HepG2 (cell line): ENCODE results near the gene DTNA. TPM values are rescaled to one million over a fixed set of nuclear protein-coding genes. Genes with fewer than 3 reads are reported as not detected.
A peak's percentile ranks its signal among the peaks of the same experiment; 100 is the strongest.

Source experiments
- ATAC-seq: fragments of 200-7000 bp; cut with Tn5 transposase; 3 replicates; pipeline ENCODE4 v1.9.1; 2020; ENCODE audit warnings: mild to moderate bottlenecking, moderate library complexity
- BruUV-seq: library from RNA; stranded (reverse); fragments of 400-500 nt; replicated peaks from 2 replicates; lab custom pipeline; 2021; lab: Mats Ljungman, UMichigan
- CTCF ChIA-PET: fragments of 300-600 bp; formaldehyde crosslinking; extraction: SDS; loops from one replicate; lab custom pipeline; 2021; ENCODE audit warnings: low total read pairs, inconsistent platforms, low intra/inter-chr PET ratio; lab: Yijun Ruan, JAX
- POLR2A ChIA-PET: fragments of 350-600 bp; sonication (Branson Sonifier 250); formaldehyde crosslinking; loops from one replicate; lab custom pipeline; 2020; ENCODE audit warnings: antibody characterized with exemption, inconsistent platforms; lab: Yijun Ruan, JAX
- DNase-seq: peaks from one replicate; pipeline ENCODE4 v3.0.0-alpha.2; 2015; ENCODE audit warnings: low spot score
- FAIRE-seq: peaks from 3 replicates; lab custom pipeline; 2011; peaks lifted over from hg19 to GRCh38; lab: Jason Lieb, UNC
- H2AFZ ChIP-seq: one replicate; pipeline ENCODE4 v1.6.1; 2011; ENCODE audit warnings: low read length, inconsistent platforms
- H3K27ac ChIP-seq: fragments of 300-600 bp; 3 replicates; pipeline ENCODE4 v1.8.0; 2011; ENCODE audit warnings: mixed run types, mild to moderate bottlenecking, mixed read lengths, low read length, inconsistent platforms; ENCODE audit not compliant: insufficient read depth; ENCODE audit errors: extremely low read length
- H3K27me3 ChIP-seq, 2 experiments: fragments of 200-600 bp in 1 of 2; 2 replicates in 1 of 2; 3 replicates in 1 of 2; pipeline versions ENCODE4 v1.6.0 to v1.8.0; 2011; ENCODE audit warnings: low read length in 2 of 2, mild to moderate bottlenecking in 2 of 2, moderate library complexity in 2 of 2, inconsistent platforms in 1 of 2; ENCODE audit not compliant: insufficient read depth in 2 of 2, control insufficient read depth in 1 of 2
- H3K36me3 ChIP-seq, 2 experiments: fragments of 200-600 bp in 1 of 2; replicated peaks in 1 of 2; 2 replicates in 1 of 2; 3 replicates in 1 of 2; pipeline versions ENCODE4 v1.5.1 to v1.8.0; 2011; ENCODE audit warnings: low read length in 2 of 2, inconsistent platforms in 1 of 2; ENCODE audit not compliant: insufficient read depth in 2 of 2, control insufficient read depth in 1 of 2
- H3K4me1 ChIP-seq: 2 replicates; pipeline ENCODE4 v1.5.1; 2012; ENCODE audit warnings: low read length, inconsistent platforms; ENCODE audit not compliant: insufficient read depth
- H3K4me2 ChIP-seq: 2 replicates; pipeline ENCODE4 v1.6.0; 2011; ENCODE audit warnings: low read depth, low read length, inconsistent platforms
- H3K4me3 ChIP-seq, 3 experiments: fragments of 200-600 bp in 1 of 3; sonication (generic), shearing (Covaris generic) in 1 of 3; replicated peaks in 1 of 3; 2 replicates each; pipeline ENCODE4 v1.5.1; 2011 to 2016; ENCODE audit warnings: low read length in 3 of 3, inconsistent platforms in 2 of 3, low read depth in 2 of 3, mild to moderate bottlenecking in 2 of 3, control low read depth in 1 of 3, mixed read lengths in 1 of 3; ENCODE audit not compliant: insufficient read depth in 1 of 3
- H3K79me2 ChIP-seq: one replicate; pipeline ENCODE4 v1.6.1; 2011; ENCODE audit warnings: low read length, inconsistent platforms; ENCODE audit not compliant: insufficient read depth
- H3K9ac ChIP-seq: 2 replicates; pipeline ENCODE4 v1.6.0; 2011; ENCODE audit warnings: mild to moderate bottlenecking, low read depth, low read length, inconsistent platforms; ENCODE audit not compliant: insufficient read depth
- H3K9me3 ChIP-seq: 2 replicates; pipeline ENCODE4 v1.5.1; 2012; ENCODE audit warnings: mild to moderate bottlenecking, low read length
- H4K20me1 ChIP-seq: 2 replicates; pipeline ENCODE4 v1.6.0; 2011; ENCODE audit warnings: inconsistent platforms, mild to moderate bottlenecking, low read length, moderate library complexity; ENCODE audit not compliant: insufficient read depth
- BCL6 ChIP-seq: IDR thresholded peaks from 2 replicates; pipeline ENCODE4 v1.6.1; 2016; ENCODE audit warnings: missing genetic modification reagents, missing compliant biosample characterization
- GPN1 ChIP-seq: sonication (generic); formaldehyde crosslinking; IDR thresholded peaks from 2 replicates; pipeline ENCODE4 v1.5.1; 2020; ENCODE audit warnings: missing genetic modification reagents, borderline replicate concordance
- HDAC1 ChIP-seq: sonication (generic); formaldehyde crosslinking; IDR thresholded peaks from 2 replicates; pipeline ENCODE4 v1.5.1; 2020; ENCODE audit warnings: mild to moderate bottlenecking, missing genetic modification reagents
- HNRNPK ChIP-seq: fragments of 200-400 bp; formaldehyde crosslinking; IDR thresholded peaks from 2 replicates; pipeline ENCODE4 v1.6.1; 2018; ENCODE audit warnings: low read length, low read depth, moderate library complexity, mild to moderate bottlenecking; ENCODE audit not compliant: poor library complexity, severe bottlenecking
- POLR2G ChIP-seq: fragments of 200-400 bp; formaldehyde crosslinking; IDR thresholded peaks from 2 replicates; pipeline ENCODE4 v1.6.1; 2018; ENCODE audit warnings: mild to moderate bottlenecking, low read depth, low read length, moderate library complexity
- SMAD1 ChIP-seq: sonication (generic); formaldehyde crosslinking; IDR thresholded peaks from 2 replicates; pipeline ENCODE4 v1.4.0; 2020; ENCODE audit warnings: missing genetic modification reagents, low read depth, mild to moderate bottlenecking, borderline replicate concordance
- SP5 ChIP-seq: IDR thresholded peaks from 2 replicates; pipeline ENCODE4 v1.6.1; 2016; ENCODE audit warnings: low read depth, borderline replicate concordance
- ZNF224 ChIP-seq: sonication (generic); formaldehyde crosslinking; IDR thresholded peaks from 2 replicates; pipeline ENCODE4 v1.5.0; 2020; ENCODE audit warnings: mild to moderate bottlenecking, missing genetic modification reagents
- ZNF777 ChIP-seq: sonication (generic); formaldehyde crosslinking; IDR thresholded peaks from 2 replicates; pipeline ENCODE4 v1.4.0; 2020; ENCODE audit warnings: missing genetic modification reagents
- ZNF878 ChIP-seq: sonication (generic); formaldehyde crosslinking; IDR thresholded peaks from 2 replicates; pipeline ENCODE4 v1.8.1; 2023; ENCODE audit warnings: mild to moderate bottlenecking, missing genetic modification reagents, moderate library complexity
- WGBS: methylation state at CpG from one replicate; pipeline ENCODE4 v1.1.6; 2017; ENCODE audit warnings: low lambda C conversion rate; 5-methylcytosine and 5-hydroxymethylcytosine counted together
- in situ Hi-C: cut with HindIII; loops from 2 replicates; pipeline ENCODE4 v1.10.0; 2017; ENCODE audit warnings: low pct_unique_long_range_greater_than_20kb; ENCODE audit not compliant: extremely low pct_ligation_motif_present
- intact Hi-C: fragments of 100-400 bp; cut with micrococcal nuclease; formaldehyde crosslinking; loops from one replicate; pipeline ENCODE4 v1.10.0; 2022; ENCODE audit not compliant: unreplicated experiment
- polyA plus RNA-seq, 8 experiments: library from polyadenylated mRNA; depleted of rRNA in 3 of 8; stranded (reverse) in 7 of 8; unstranded in 1 of 8; fragments of >200 nt; fragmentation: Illumina TruSeq in 4 of 8; extraction: Trizol in 4 of 8; gene quantifications; 2 replicates each; pipeline versions ENCODE4 v1.2.1 to v1.2.3, GENCODE V29; 2011 to 2016; ENCODE audit warnings: low read depth in 4 of 8, missing spikeins in 1 of 8, mixed read lengths in 1 of 8; ENCODE audit not compliant: insufficient read depth in 1 of 8
- total RNA-seq, 5 experiments: library from RNA; depleted of rRNA; stranded (reverse); fragments of >200 nt; fragmentation: Illumina TruSeq; extraction: Trizol; gene quantifications; 2 replicates each; pipeline ENCODE4 v1.2.3, GENCODE V29; 2016; ENCODE audit warnings: low read depth in 1 of 5

Gene DTNA
- total and polyA plus RNA-seq, 2 of the 13 experiments (the other 11 are each of a cell fraction or from before 2014, with no cell fraction given), result 8.5 to 29.0 TPM

DNA sequence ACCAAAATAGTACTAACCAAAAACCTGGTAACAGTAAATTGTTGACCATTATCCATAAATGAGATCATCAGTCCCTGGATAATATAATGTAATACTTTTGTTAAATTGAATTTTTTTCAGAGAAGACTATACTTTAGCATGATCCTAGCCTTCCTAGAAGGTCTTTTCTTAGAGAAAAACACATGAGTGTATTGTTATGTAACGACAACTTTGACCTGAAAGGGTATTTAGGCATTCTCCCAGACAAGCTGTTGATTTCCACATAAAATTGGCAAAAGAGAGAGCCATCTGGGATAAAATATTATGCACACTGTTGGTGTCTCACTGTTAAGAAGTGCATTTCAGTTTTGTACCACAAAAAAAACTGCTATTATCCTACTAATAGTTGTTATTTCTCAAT is 211.1 kb downstream of the DTNA start:
- no peak overlapping the region for H3K4me3 ChIP-seq
- FAIRE-seq (no peak), DNase-seq (no peak), ATAC-seq (no peak)
- in situ Hi-C loops, result no loop called here
- TF ChIP-seq BCL6 (CRISPR knock-in tag) (0 out of 2 replicates have a peak, but pooled peaks have one; percentile 27), ZNF224 (no peak)
- no peak overlapping the region for H3K9ac ChIP-seq
- H4K20me1 ChIP-seq, result no peaks in the 10 kb centered on the region
- no peak overlapping the region for H2AFZ ChIP-seq
- H3K36me3 ChIP-seq, result no peaks in the 10 kb centered on the region; a peak in 1 of 5 replicates
- no peak overlapping the region for H3K27ac ChIP-seq
- peaks cover 66% of the 10 kb centered on the region for H3K4me1 ChIP-seq
- H3K27me3 ChIP-seq, result no peaks in the 10 kb centered on the region
- ChIA-PET POLR2A (no interaction called here), CTCF (no interaction called here)
- peaks cover 10% of the 10 kb centered on the region for H3K79me2 ChIP-seq
- BruUV-seq, result no TSS peak
- H3K4me2 ChIP-seq, result no peak overlapping the region
- WGBS, result 100% methylated on average over 1 of the region's 1 CpG
- intact Hi-C loops, result no loop called here
- no peaks in the 10 kb centered on the region for H3K9me3 ChIP-seq

- no peaks in the 10 kb centered on the region for H3K9me3 ChIP-seq
- no peak for FAIRE-seq
- no peak for DNase-seq
- ChIA-PET CTCF (no interaction called here), POLR2A (no interaction called here)
- intact Hi-C loops (no loop called here), in situ Hi-C loops (no loop called here)
- no peaks in the 10 kb centered on the region for H3K27me3 ChIP-seq
- H2AFZ ChIP-seq, result no peak overlapping the region
- peaks cover 15% of the 10 kb centered on the region for H3K79me2 ChIP-seq
- 97% methylated on average over 2 of the region's 2 CpGs for WGBS
- no peak overlapping the region for H3K9ac ChIP-seq
- H3K4me1 ChIP-seq, result peaks cover 68% of the 10 kb centered on the region
- no peaks in the 10 kb centered on the region for H4K20me1 ChIP-seq
- H3K36me3 ChIP-seq, result no peaks in the 10 kb centered on the region; a peak in 1 of 5 replicates
- no peak overlapping the region for H3K4me2 ChIP-seq
- H3K27ac ChIP-seq, result peak overlapping the region; percentile 13
- BruUV-seq, result no TSS peak
- H3K4me3 ChIP-seq, result no peak overlapping the region
- TF ChIP-seq HNRNPK, result no peak
- no peak for TF ChIP-seq SP5 (CRISPR knock-in tag)
- TF ChIP-seq GPN1, result no peak
- TF ChIP-seq HDAC1 (CRISPR knock-in tag), result no peak
- no peak for TF ChIP-seq ZNF878 (CRISPR knock-in tag)
- TF ChIP-seq ZNF777, result no peak
- TF ChIP-seq POLR2G, result no peak
- no peak for TF ChIP-seq SMAD1 (CRISPR knock-in tag)
- ATAC-seq, result no peak
Observed at GRCh38 chr18:34921811-34922385, 211.8 kb downstream of the DTNA start.
